Measurements from ENCODE around the gene IKZF5.

DNA sequence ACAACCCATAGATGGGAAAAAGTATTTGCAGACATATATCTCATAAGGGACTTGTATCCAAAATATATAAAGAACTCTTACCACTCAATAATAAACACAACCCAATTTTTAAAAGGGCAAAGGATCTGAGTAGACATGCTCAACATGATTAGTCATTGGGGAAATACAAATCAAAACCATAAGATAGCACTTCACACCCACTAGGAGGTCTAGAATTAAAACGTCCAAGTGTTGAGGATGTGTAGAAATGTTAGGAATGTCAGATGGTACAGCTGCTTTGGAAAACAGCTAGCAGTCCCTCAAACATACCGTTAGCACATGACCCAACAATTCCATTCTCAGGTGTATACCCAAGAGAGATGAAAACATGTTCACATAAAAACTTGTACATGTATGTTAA, 20.1 kb downstream of the IKZF5 start:
- no peak for TF ChIP-seq TAF1 (IDR thresholded peaks at IDR 0.05; ENCODE audit: low read depth)
- no peak for TF ChIP-seq ZBTB7A (IDR thresholded peaks at IDR 0.05; ENCODE audit: low read depth)
- no peak for TF ChIP-seq EP300 (IDR thresholded peaks at IDR 0.05; ENCODE audit: borderline replicate concordance)
- no peak for TF ChIP-seq NFIC (IDR thresholded peaks at IDR 0.05)
- TF ChIP-seq FOXM1 (IDR thresholded peaks at IDR 0.05; ENCODE audit: borderline replicate concordance, low read depth) = no peak
- TF ChIP-seq YY1 (IDR thresholded peaks at IDR 0.05; ENCODE audit: low read depth) = no peak
- TF ChIP-seq, protein P1, sequence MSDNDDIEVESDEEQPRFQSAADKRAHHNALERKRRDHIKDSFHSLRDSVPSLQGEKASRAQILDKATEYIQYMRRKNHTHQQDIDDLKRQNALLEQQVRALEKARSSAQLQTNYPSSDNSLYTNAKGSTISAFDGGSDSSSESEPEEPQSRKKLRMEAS (IDR thresholded peaks at IDR 0.05) = no peak
- no peak for TF ChIP-seq EGR1 (IDR thresholded peaks at IDR 0.05)
- TF ChIP-seq, protein P2, sequence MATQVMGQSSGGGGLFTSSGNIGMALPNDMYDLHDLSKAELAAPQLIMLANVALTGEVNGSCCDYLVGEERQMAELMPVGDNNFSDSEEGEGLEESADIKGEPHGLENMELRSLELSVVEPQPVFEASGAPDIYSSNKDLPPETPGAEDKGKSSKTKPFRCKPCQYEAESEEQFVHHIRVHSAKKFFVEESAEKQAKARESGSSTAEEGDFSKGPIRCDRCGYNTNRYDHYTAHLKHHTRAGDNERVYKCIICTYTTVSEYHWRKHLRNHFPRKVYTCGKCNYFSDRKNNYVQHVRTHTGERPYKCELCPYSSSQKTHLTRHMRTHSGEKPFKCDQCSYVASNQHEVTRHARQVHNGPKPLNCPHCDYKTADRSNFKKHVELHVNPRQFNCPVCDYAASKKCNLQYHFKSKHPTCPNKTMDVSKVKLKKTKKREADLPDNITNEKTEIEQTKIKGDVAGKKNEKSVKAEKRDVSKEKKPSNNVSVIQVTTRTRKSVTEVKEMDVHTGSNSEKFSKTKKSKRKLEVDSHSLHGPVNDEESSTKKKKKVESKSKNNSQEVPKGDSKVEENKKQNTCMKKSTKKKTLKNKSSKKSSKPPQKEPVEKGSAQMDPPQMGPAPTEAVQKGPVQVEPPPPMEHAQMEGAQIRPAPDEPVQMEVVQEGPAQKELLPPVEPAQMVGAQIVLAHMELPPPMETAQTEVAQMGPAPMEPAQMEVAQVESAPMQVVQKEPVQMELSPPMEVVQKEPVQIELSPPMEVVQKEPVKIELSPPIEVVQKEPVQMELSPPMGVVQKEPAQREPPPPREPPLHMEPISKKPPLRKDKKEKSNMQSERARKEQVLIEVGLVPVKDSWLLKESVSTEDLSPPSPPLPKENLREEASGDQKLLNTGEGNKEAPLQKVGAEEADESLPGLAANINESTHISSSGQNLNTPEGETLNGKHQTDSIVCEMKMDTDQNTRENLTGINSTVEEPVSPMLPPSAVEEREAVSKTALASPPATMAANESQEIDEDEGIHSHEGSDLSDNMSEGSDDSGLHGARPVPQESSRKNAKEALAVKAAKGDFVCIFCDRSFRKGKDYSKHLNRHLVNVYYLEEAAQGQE (IDR thresholded peaks at IDR 0.05; ENCODE audit: low read depth) = no peak
